Activated CD8-positive, alpha-beta memory T cell treated with anti-CD3 and anti-CD28 coated beads, Interleukin-2, amount 50 U/mL, for 48 hours (primary cell): ENCODE data around the gene ENTPD6.

ENCODE experiments used
- DNase-seq: peaks from one replicate; pipeline ENCODE4 v3.0.0-alpha.2; 2020

ENTPD6 gene

GRCh38 chr20:25245461-25245860 lies 49.9 kb downstream of the ENTPD6 start:
- DNase-seq = peak; percentile 43

GRCh38 chr20:25246182-25246999 lies 50.9 kb downstream of the ENTPD6 start:
- DNase-seq = peak; percentile 28

GRCh38 chr20:25247000-25247517 lies 51.5 kb downstream of the ENTPD6 start:
- no peak for DNase-seq

- no peak for DNase-seq
Observed at GRCh38 chr20:25247518-25247955, 52.0 kb downstream of the ENTPD6 start.

GRCh38 chr20:25247956-25248785 lies 52.7 kb downstream of the ENTPD6 start, which contains the start of gene PYGB:
Gene PYGB (plus strand): TSS chr20:25248085. CDS start chr20:25248179, 94 bp downstream.
- peak; percentile 87 for DNase-seq

- DNase-seq = no peak
Observed at GRCh38 chr20:25248786-25249172, 53.3 kb downstream of the ENTPD6 start.

- DNase-seq = no peak
Observed at GRCh38 chr20:25249198-25249931, 53.9 kb downstream of the ENTPD6 start.

- DNase-seq = no peak
Observed at GRCh38 chr20:25250508-25250907, 55.0 kb downstream of the ENTPD6 start.

GRCh38 chr20:25251019-25251418 lies 55.5 kb downstream of the ENTPD6 start:
- DNase-seq = no peak

- no peak for DNase-seq
Observed at GRCh38 chr20:25251558-25251957, 56.0 kb downstream of the ENTPD6 start.

- no peak for DNase-seq
Observed at GRCh38 chr20:25252230-25252651, 56.7 kb downstream of the ENTPD6 start.

GRCh38 chr20:25252686-25253421 lies 57.3 kb downstream of the ENTPD6 start:
- DNase-seq = peak; percentile 46

- no peak for DNase-seq
Observed at GRCh38 chr20:25253606-25254275, 58.2 kb downstream of the ENTPD6 start.

- no peak for DNase-seq
Observed at GRCh38 chr20:25254571-25254970, 59.1 kb downstream of the ENTPD6 start.

- DNase-seq = no peak
Observed at GRCh38 chr20:25254986-25255680, 59.6 kb downstream of the ENTPD6 start.

GRCh38 chr20:25256226-25256859 lies 60.8 kb downstream of the ENTPD6 start:
- no peak for DNase-seq

GRCh38 chr20:25257130-25257529 lies 61.6 kb downstream of the ENTPD6 start:
- peak; percentile 39 for DNase-seq

GRCh38 chr20:25257756-25258475 lies 62.4 kb downstream of the ENTPD6 start:
- DNase-seq = peak; percentile 30

GRCh38 chr20:25258476-25258805 lies 62.9 kb downstream of the ENTPD6 start:
- DNase-seq = peak; percentile 43

GRCh38 chr20:25258828-25259227 lies 63.3 kb downstream of the ENTPD6 start:
- DNase-seq = peak; percentile 33
